ENCODE data around the gene MALRD1.

Gene MALRD1

DNA sequence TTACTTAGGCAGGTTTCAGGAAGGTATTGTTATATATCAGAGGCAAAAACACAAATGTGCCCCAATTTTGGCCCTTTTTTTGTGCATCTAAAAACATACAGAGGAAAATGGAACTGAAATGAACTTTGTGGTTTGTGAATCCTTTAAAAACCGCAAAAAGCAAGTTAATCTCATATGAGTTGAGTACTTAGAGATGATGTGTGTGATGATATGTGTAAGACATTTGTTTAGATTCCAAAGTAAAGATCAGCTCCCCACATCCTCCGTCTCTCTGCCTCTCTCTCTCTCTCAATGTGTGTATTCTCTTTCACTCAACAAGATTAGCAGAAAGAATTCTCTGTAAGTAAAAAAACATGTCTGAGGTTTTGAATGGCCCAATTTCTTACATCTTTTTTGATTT, 201.9 kb downstream of the MALRD1 start:
- H4K20me1 ChIP-seq (ENCODE audit: insufficient read depth, low read length): no peaks in the 10 kb centered on the region
- no peak overlapping the region for H2AFZ ChIP-seq (ENCODE audit: low read length)
- no peaks in the 10 kb centered on the region for H3K4me1 ChIP-seq (ENCODE audit: insufficient read depth, low read length, severe bottlenecking)
- H3K27me3 ChIP-seq (ENCODE audit: insufficient read depth, low read length): no peaks in the 10 kb centered on the region
- H3K9me3 ChIP-seq (ENCODE audit: low read length): no peaks in the 10 kb centered on the region
- no peaks in the 10 kb centered on the region for H3K9me2 ChIP-seq (ENCODE audit: low read depth, low read length)
- no peaks in the 10 kb centered on the region for H3K79me2 ChIP-seq (ENCODE audit: insufficient read depth, low read length)
- H3K4me2 ChIP-seq (ENCODE audit: low read length): no peak overlapping the region
- TF ChIP-seq EZH2 (IDR thresholded peaks at IDR 0.05; ENCODE audit: borderline replicate concordance, low read length): no peak
- TF ChIP-seq, protein P1, sequence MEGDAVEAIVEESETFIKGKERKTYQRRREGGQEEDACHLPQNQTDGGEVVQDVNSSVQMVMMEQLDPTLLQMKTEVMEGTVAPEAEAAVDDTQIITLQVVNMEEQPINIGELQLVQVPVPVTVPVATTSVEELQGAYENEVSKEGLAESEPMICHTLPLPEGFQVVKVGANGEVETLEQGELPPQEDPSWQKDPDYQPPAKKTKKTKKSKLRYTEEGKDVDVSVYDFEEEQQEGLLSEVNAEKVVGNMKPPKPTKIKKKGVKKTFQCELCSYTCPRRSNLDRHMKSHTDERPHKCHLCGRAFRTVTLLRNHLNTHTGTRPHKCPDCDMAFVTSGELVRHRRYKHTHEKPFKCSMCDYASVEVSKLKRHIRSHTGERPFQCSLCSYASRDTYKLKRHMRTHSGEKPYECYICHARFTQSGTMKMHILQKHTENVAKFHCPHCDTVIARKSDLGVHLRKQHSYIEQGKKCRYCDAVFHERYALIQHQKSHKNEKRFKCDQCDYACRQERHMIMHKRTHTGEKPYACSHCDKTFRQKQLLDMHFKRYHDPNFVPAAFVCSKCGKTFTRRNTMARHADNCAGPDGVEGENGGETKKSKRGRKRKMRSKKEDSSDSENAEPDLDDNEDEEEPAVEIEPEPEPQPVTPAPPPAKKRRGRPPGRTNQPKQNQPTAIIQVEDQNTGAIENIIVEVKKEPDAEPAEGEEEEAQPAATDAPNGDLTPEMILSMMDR (IDR thresholded peaks at IDR 0.05; ENCODE audit: low read length): no peak
- no peak overlapping the region for H3K4me3 ChIP-seq (ENCODE audit: low read depth, low read length, poor library complexity, severe bottlenecking)
- H3F3A ChIP-seq (ENCODE audit: insufficient read depth, low read length): no peaks in the 10 kb centered on the region
- no peak overlapping the region for H3K9ac ChIP-seq (ENCODE audit: low read length)
- H3K27ac ChIP-seq (ENCODE audit: low read depth, low read length, poor library complexity, severe bottlenecking): no peak overlapping the region
- no peaks in the 10 kb centered on the region for H3K36me3 ChIP-seq (ENCODE audit: insufficient read depth, low read length)

DNA sequence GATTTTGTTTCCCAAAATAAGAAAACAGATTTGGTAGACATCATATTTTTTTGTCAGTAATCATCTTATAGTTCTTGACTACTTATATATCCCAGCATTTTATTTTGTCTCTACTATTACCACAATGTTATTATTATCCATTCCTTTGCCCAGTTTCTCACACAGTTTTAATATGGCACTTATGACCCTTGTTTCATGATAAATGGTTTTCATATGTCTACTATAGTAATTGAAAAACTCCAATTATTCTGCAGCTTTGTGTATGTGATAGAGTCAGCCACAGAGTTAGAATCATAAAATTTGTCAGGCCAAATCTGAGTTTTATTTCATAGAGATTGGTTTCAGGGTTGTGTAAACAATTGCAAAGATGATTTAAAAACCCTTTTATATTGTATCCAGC, 203.9 kb downstream of the MALRD1 start:
- H3K9ac ChIP-seq (ENCODE audit: low read length): no peak overlapping the region
- no peak overlapping the region for H2AFZ ChIP-seq (ENCODE audit: low read length)
- TF ChIP-seq, protein P1 (IDR thresholded peaks at IDR 0.05; ENCODE audit: low read length): no peak
- TF ChIP-seq EZH2 (IDR thresholded peaks at IDR 0.05; ENCODE audit: borderline replicate concordance, low read length): no peak
- H3K4me3 ChIP-seq (ENCODE audit: low read depth, low read length, poor library complexity, severe bottlenecking): no peak overlapping the region
- no peaks in the 10 kb centered on the region for H3F3A ChIP-seq (ENCODE audit: insufficient read depth, low read length)
- no peak overlapping the region for H3K4me2 ChIP-seq (ENCODE audit: low read length)
- H3K36me3 ChIP-seq (ENCODE audit: insufficient read depth, low read length): no peaks in the 10 kb centered on the region
- no peaks in the 10 kb centered on the region for H3K9me3 ChIP-seq (ENCODE audit: low read length)
- H3K4me1 ChIP-seq (ENCODE audit: insufficient read depth, low read length, severe bottlenecking): no peaks in the 10 kb centered on the region
- no peak overlapping the region for H3K27ac ChIP-seq (ENCODE audit: low read depth, low read length, poor library complexity, severe bottlenecking)
- no peaks in the 10 kb centered on the region for H3K79me2 ChIP-seq (ENCODE audit: insufficient read depth, low read length)
- H3K9me2 ChIP-seq (ENCODE audit: low read depth, low read length): no peaks in the 10 kb centered on the region
- no peaks in the 10 kb centered on the region for H3K27me3 ChIP-seq (ENCODE audit: insufficient read depth, low read length)
- H4K20me1 ChIP-seq (ENCODE audit: insufficient read depth, low read length): no peaks in the 10 kb centered on the region

DNA sequence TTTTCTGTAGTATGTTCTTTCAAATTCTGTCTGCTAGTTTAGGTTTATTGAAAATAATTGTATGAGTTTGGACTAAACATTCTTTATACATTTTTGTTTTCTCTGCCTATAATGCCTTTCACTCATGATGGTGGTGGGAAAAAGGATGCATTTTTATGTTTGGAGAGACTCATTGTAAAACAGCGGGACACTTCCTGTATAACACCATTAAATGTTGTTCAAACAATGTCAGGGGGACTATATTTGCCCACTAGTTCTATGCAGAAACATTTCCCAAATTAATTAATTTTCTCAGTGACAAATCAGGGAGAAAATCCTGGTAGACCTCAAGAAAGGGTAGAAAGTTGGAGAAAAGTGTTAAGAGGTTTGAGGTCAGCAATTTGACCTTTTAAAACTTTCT, 207.7 kb downstream of the MALRD1 start:
- Histone ChIP-seq H3K27ac (ENCODE audit: low read depth, low read length, poor library complexity, severe bottlenecking) (no peak overlapping the region), H2AFZ (ENCODE audit: low read length) (no peak overlapping the region), H3K27me3 (ENCODE audit: insufficient read depth, low read length) (no peaks in the 10 kb centered on the region), H3K36me3 (ENCODE audit: insufficient read depth, low read length) (no peaks in the 10 kb centered on the region), H3K4me2 (ENCODE audit: low read length) (no peak overlapping the region), H4K20me1 (ENCODE audit: insufficient read depth, low read length) (no peaks in the 10 kb centered on the region), H3K9me2 (ENCODE audit: low read depth, low read length) (no peaks in the 10 kb centered on the region), H3K4me1 (ENCODE audit: insufficient read depth, low read length, severe bottlenecking) (no peaks in the 10 kb centered on the region), H3K9ac (ENCODE audit: low read length) (no peak overlapping the region), H3K79me2 (ENCODE audit: insufficient read depth, low read length) (no peaks in the 10 kb centered on the region), H3K4me3 (ENCODE audit: low read depth, low read length, poor library complexity, severe bottlenecking) (no peak overlapping the region), H3F3A (ENCODE audit: insufficient read depth, low read length) (no peaks in the 10 kb centered on the region), H3K9me3 (ENCODE audit: low read length) (no peaks in the 10 kb centered on the region)
- no peak for TF ChIP-seq EZH2 (IDR thresholded peaks at IDR 0.05; ENCODE audit: borderline replicate concordance, low read length)

DNA sequence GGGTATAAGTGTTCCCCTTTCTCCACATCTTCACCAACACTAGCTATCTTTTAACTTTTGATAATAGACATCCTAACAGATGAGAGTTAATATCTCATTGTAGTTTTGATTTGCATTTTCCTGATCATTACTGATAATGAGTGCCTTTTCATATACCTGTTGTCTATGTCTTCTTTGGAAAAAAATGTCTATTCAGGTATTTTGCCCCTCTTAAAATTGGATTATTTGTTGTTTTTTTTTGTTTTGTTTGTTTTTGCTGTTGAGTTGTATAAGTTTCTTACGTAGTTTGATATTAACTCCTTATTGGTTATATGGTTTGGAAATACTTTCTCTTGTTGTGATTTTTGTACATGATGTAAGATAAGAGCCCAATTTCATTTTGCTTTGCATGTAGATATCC, 214.7 kb downstream of the MALRD1 start:
- TF ChIP-seq, protein P1 (IDR thresholded peaks at IDR 0.05; ENCODE audit: low read length): no peak
- TF ChIP-seq EZH2 (IDR thresholded peaks at IDR 0.05; ENCODE audit: borderline replicate concordance, low read length): no peak
- Histone ChIP-seq H3K79me2 (ENCODE audit: insufficient read depth, low read length) (no peaks in the 10 kb centered on the region), H3K27ac (ENCODE audit: low read depth, low read length, poor library complexity, severe bottlenecking) (no peak overlapping the region), H3K9me3 (ENCODE audit: low read length) (no peaks in the 10 kb centered on the region), H3K9ac (ENCODE audit: low read length) (no peak overlapping the region), H3K4me3 (ENCODE audit: low read depth, low read length, poor library complexity, severe bottlenecking) (no peak overlapping the region), H3F3A (ENCODE audit: insufficient read depth, low read length) (no peaks in the 10 kb centered on the region), H3K9me2 (ENCODE audit: low read depth, low read length) (no peaks in the 10 kb centered on the region), H4K20me1 (ENCODE audit: insufficient read depth, low read length) (no peaks in the 10 kb centered on the region), H3K4me1 (ENCODE audit: insufficient read depth, low read length, severe bottlenecking) (no peaks in the 10 kb centered on the region), H3K36me3 (ENCODE audit: insufficient read depth, low read length) (no peaks in the 10 kb centered on the region), H2AFZ (ENCODE audit: low read length) (no peak overlapping the region), H3K4me2 (ENCODE audit: low read length) (no peak overlapping the region), H3K27me3 (ENCODE audit: insufficient read depth, low read length) (no peaks in the 10 kb centered on the region)

All from OCI-LY1 (cell line).